GM06990 (cell line): ENCODE data around the gene MECP2.

Experiments used
- DNase-seq: peaks from one replicate; pipeline ENCODE4 v3.0.0-alpha.2; 2011; ENCODE audit not compliant: insufficient read length; ENCODE audit errors: extremely low read depth
- H3K27me3 ChIP-seq: replicated peaks from 2 replicates; pipeline ENCODE4 v1.6.0; 2011; ENCODE audit warnings: low read length; ENCODE audit not compliant: control insufficient read depth, insufficient read depth
- H3K36me3 ChIP-seq: 2 replicates; pipeline ENCODE4 v1.5.1; 2011; ENCODE audit warnings: low read length; ENCODE audit not compliant: control insufficient read depth, insufficient read depth
- H3K4me3 ChIP-seq: replicated peaks from 2 replicates; pipeline ENCODE4 v1.5.1; 2011; ENCODE audit warnings: low read depth, mild to moderate bottlenecking, control low read depth, low read length
- TF ChIP-seq, protein P1 (sequence below): IDR thresholded peaks from 2 replicates; pipeline ENCODE4 v1.5.1; 2011; ENCODE audit warnings: low read length, control low read depth, mild to moderate bottlenecking, inconsistent platforms; ENCODE audit not compliant: insufficient read depth, poor library complexity, severe bottlenecking

The MECP2 gene

GRCh38 chrX:154115071-154115470, 17.6 kb upstream of the MECP2 start:
- TF ChIP-seq, protein P1, sequence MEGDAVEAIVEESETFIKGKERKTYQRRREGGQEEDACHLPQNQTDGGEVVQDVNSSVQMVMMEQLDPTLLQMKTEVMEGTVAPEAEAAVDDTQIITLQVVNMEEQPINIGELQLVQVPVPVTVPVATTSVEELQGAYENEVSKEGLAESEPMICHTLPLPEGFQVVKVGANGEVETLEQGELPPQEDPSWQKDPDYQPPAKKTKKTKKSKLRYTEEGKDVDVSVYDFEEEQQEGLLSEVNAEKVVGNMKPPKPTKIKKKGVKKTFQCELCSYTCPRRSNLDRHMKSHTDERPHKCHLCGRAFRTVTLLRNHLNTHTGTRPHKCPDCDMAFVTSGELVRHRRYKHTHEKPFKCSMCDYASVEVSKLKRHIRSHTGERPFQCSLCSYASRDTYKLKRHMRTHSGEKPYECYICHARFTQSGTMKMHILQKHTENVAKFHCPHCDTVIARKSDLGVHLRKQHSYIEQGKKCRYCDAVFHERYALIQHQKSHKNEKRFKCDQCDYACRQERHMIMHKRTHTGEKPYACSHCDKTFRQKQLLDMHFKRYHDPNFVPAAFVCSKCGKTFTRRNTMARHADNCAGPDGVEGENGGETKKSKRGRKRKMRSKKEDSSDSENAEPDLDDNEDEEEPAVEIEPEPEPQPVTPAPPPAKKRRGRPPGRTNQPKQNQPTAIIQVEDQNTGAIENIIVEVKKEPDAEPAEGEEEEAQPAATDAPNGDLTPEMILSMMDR = no peak
- Histone ChIP-seq H3K27me3 (no peaks in the 10 kb centered on the region; the same call in 1 of the 2 replicates), H3K36me3 (no peaks in the 10 kb centered on the region), H3K4me3 (no peak overlapping the region)
- DNase-seq = no peak

DNA sequence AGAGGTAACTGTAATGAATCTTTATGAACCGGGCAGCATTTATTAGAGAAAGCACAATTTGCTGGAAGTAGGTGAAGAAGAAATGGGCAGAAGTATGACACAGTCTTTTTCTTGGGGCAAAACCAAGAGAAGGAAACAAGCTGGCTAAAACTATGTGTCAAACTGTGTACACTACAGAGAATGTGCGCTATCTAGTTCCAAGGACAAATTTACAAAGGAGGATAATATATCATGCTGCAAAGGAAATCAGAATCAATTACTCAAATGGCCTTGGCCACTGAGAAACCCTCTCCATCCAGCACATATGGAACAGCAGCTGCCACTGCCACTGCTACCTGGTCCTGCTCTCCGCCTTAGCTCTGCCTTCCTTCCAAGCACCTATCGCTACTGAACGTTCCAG, 17.1 kb upstream of the MECP2 start:
- TF ChIP-seq, protein P1 = no peak
- Histone ChIP-seq H3K27me3 (no peaks in the 10 kb centered on the region; the same call in 1 of the 2 replicates), H3K4me3 (no peak overlapping the region), H3K36me3 (no peaks in the 10 kb centered on the region)
- DNase-seq = no peak

- Histone ChIP-seq H3K27me3 (no peaks in the 10 kb centered on the region; the same call in 1 of the 2 replicates), H3K4me3 (no peak overlapping the region), H3K36me3 (no peaks in the 10 kb centered on the region)
- TF ChIP-seq, protein P1 = no peak
- DNase-seq = no peak
Observed at GRCh38 chrX:154113729-154114128, 16.2 kb upstream of the MECP2 start.

DNA sequence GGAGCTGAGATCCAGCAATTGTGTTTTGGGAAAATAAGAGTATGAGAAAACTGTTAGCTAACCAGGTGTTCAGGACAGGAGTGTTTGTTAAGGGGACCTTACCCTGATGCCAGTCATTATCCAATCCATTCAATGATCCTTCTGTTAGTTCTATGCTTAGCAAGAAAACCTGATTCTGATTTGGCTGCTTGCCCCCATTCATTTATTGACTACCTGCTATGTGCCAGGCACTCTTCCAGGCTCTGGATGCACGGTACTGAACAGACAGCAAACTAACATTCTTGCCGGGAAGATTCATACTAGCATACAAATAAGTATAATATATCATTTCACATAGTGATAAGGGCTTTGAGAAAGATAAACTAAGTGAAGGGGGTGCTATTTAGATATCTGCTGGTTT, 1.0 kb upstream of the MECP2 start:
- Histone ChIP-seq H3K27me3 (no peaks in the 10 kb centered on the region), H3K4me3 (no peak overlapping the region), H3K36me3 (no peaks in the 10 kb centered on the region)
- no peak for DNase-seq
- TF ChIP-seq, protein P1 = no peak

- TF ChIP-seq, protein P1 = no peak
- H3K4me3 ChIP-seq = peak overlapping the region; percentile 73
- H3K27me3 ChIP-seq = no peaks in the 10 kb centered on the region
- peak; percentile 81 for DNase-seq
- H3K36me3 ChIP-seq = no peaks in the 10 kb centered on the region
Observed at GRCh38 chrX:154097003-154097588, 421 bp downstream of the MECP2 start.
